Measurements from ENCODE around the gene PLBD1.

GRCh38 chr12:14597480-14597879 is 29.8 kb upstream of the PLBD1 start:
- no peak for TF ChIP-seq CTCF (conservative IDR thresholded peaks at IDR 0.05)
- no peak for TF ChIP-seq EZH2 (IDR thresholded peaks at IDR 0.05; ENCODE audit: low read depth)
